Colonic mucosa (tissue), 4 donors: ENCODE measurements around the gene MAL. TPM values are rescaled to one million over a fixed set of nuclear protein-coding genes. Genes with fewer than 3 reads are reported as not detected.
"Not testable (repeated sequence)": the region's sequence is repeated elsewhere in the genome, so short reads cannot be mapped to it uniquely, and the experiment has no call there.

Experiments
- DNase-seq: peaks from one replicate; pipeline ENCODE4 v3.0.0-alpha.2; 2020
- H3K27ac ChIP-seq: fragments of 200-600 bp; one replicate; pipeline ENCODE4 v1.8.0; 2021
- H3K27me3 ChIP-seq: fragments of 200-600 bp; one replicate; pipeline ENCODE4 v1.8.0; 2021
- H3K36me3 ChIP-seq: fragments of 200-600 bp; one replicate; pipeline ENCODE4 v1.8.0; 2021
- H3K4me1 ChIP-seq: fragments of 200-600 bp; one replicate; pipeline ENCODE4 v1.8.0; 2021; ENCODE audit warnings: mild to moderate bottlenecking
- H3K4me3 ChIP-seq: fragments of 200-600 bp; one replicate; pipeline ENCODE4 v1.8.0; 2021
- H3K9ac ChIP-seq, 2 donors: one replicate each; pipeline ENCODE4 v1.7.0; 2013; ENCODE audit warnings: control low read depth in 2 of 2, low read depth in 2 of 2, low read length in 2 of 2
- H3K9me3 ChIP-seq: fragments of 200-600 bp; one replicate; pipeline ENCODE4 v1.8.0; 2021
- CTCF ChIP-seq: fragments of 200-600 bp; IDR thresholded peaks from one replicate; pipeline ENCODE4 v1.8.0; 2022; ENCODE audit warnings: antibody characterized with exemption, mild to moderate bottlenecking
- intact Hi-C: fragments of 100-400 bp; cut with DNase I; formaldehyde crosslinking; loops from one replicate; pipeline ENCODE4 v1.14.1; 2022
- total RNA-seq, 2 donors: library from RNA; stranded (reverse); fragmentation: NEBNext Ultra II Directional in 1 of 2; extraction: Animal tissue kit (Norgen Biotek cat#: 25700) in 1 of 2; gene quantifications; one replicate each; pipeline ENCODE4 v1.2.1, GENCODE V29; 2021
- donor health status: healthy.
- donor health status: DM: no; HTN: no; CAD: no.
- donor health status: DM: no; HTN: no; CAD: no.

Gene MAL
- total RNA-seq, 2 donors from 2014 or later, result 0.54 to 3.5 TPM

GRCh38 chr2:95036596-95037383 is 11.3 kb downstream of the MAL start:
- no peaks in the 10 kb centered on the region for H3K4me1 ChIP-seq
- H3K36me3 ChIP-seq, result no peaks in the 10 kb centered on the region
- no peak for TF ChIP-seq CTCF
- no peaks in the 10 kb centered on the region for H3K27me3 ChIP-seq
- intact Hi-C loops, result no loop called here
- no peak overlapping the region for H3K27ac ChIP-seq
- H3K9ac ChIP-seq, result no peak overlapping the region
- no peak for DNase-seq
- H3K4me3 ChIP-seq, result no peak overlapping the region
- no peaks in the 10 kb centered on the region for H3K9me3 ChIP-seq

GRCh38 chr2:95037384-95037839 is 11.9 kb downstream of the MAL start:
- no peaks in the 10 kb centered on the region for H3K36me3 ChIP-seq
- no peak overlapping the region for H3K4me3 ChIP-seq
- H3K9ac ChIP-seq, result no peak overlapping the region
- intact Hi-C loops, result no loop called here
- DNase-seq, result no peak
- no peaks in the 10 kb centered on the region for H3K4me1 ChIP-seq
- no peak for TF ChIP-seq CTCF
- no peaks in the 10 kb centered on the region for H3K9me3 ChIP-seq
- H3K27ac ChIP-seq, result no peak overlapping the region
- no peaks in the 10 kb centered on the region for H3K27me3 ChIP-seq

- H3K27ac ChIP-seq, H3K36me3 ChIP-seq, intact Hi-C loops: not testable (repeated sequence)
Observed at GRCh38 chr2:95037841-95038585, 12.5 kb downstream of the MAL start.

GRCh38 chr2:95038635-95039298 is 13.3 kb downstream of the MAL start:
- TF ChIP-seq CTCF, result no peak
- DNase-seq, result no peak
- Histone ChIP-seq H3K27me3 (no peaks in the 10 kb centered on the region), H3K4me1 (no peaks in the 10 kb centered on the region), H3K27ac (no peak overlapping the region), H3K4me3 (no peak overlapping the region), H3K9me3 (no peaks in the 10 kb centered on the region), H3K36me3 (no peaks in the 10 kb centered on the region), H3K9ac (no peak overlapping the region)
- intact Hi-C loops, result no loop called here

More at GRCh38 chr2:95037841-95038585, 12.5 kb downstream of the MAL start:
- H3K9ac ChIP-seq, H3K4me3 ChIP-seq, H3K4me1 ChIP-seq, DNase-seq, H3K9me3 ChIP-seq, H3K27me3 ChIP-seq: not testable (repeated sequence)

GRCh38 chr2:95039363-95039762 is 13.9 kb downstream of the MAL start:
- Histone ChIP-seq H3K27me3 (no peaks in the 10 kb centered on the region), H3K4me3 (no peak overlapping the region), H3K9ac (no peak overlapping the region), H3K27ac (no peak overlapping the region), H3K4me1 (no peaks in the 10 kb centered on the region), H3K36me3 (no peaks in the 10 kb centered on the region), H3K9me3 (no peaks in the 10 kb centered on the region)
- TF ChIP-seq CTCF, result no peak
- DNase-seq, result no peak
- intact Hi-C loops, result no loop called here
